HepG2 (cell line): ENCODE data around the gene FBN2. TPM values are rescaled to one million over a fixed set of nuclear protein-coding genes. Genes with fewer than 3 reads are reported as not detected.

ENCODE experiments used
- ATAC-seq: fragments of 200-7000 bp; cut with Tn5 transposase; 3 replicates; pipeline ENCODE4 v1.9.1; 2020; ENCODE audit warnings: mild to moderate bottlenecking, moderate library complexity
- BruUV-seq: library from RNA; stranded (reverse); fragments of 400-500 nt; replicated peaks from 2 replicates; lab custom pipeline; 2021; lab: Mats Ljungman, UMichigan
- CTCF ChIA-PET: fragments of 300-600 bp; formaldehyde crosslinking; extraction: SDS; loops from one replicate; lab custom pipeline; 2021; ENCODE audit warnings: low total read pairs, inconsistent platforms, low intra/inter-chr PET ratio; lab: Yijun Ruan, JAX
- POLR2A ChIA-PET: fragments of 350-600 bp; sonication (Branson Sonifier 250); formaldehyde crosslinking; loops from one replicate; lab custom pipeline; 2020; ENCODE audit warnings: antibody characterized with exemption, inconsistent platforms; lab: Yijun Ruan, JAX
- DNase-seq: peaks from one replicate; pipeline ENCODE4 v3.0.0-alpha.2; 2015; ENCODE audit warnings: low spot score
- FAIRE-seq: peaks from 3 replicates; lab custom pipeline; 2011; peaks lifted over from hg19 to GRCh38; lab: Jason Lieb, UNC
- H2AFZ ChIP-seq: one replicate; pipeline ENCODE4 v1.6.1; 2011; ENCODE audit warnings: low read length, inconsistent platforms
- H3K27ac ChIP-seq: fragments of 300-600 bp; 3 replicates; pipeline ENCODE4 v1.8.0; 2011; ENCODE audit warnings: mixed run types, mild to moderate bottlenecking, mixed read lengths, low read length, inconsistent platforms; ENCODE audit not compliant: insufficient read depth; ENCODE audit errors: extremely low read length
- H3K27me3 ChIP-seq, 2 experiments: fragments of 200-600 bp in 1 of 2; 2 replicates in 1 of 2; 3 replicates in 1 of 2; pipeline versions ENCODE4 v1.6.0 to v1.8.0; 2011; ENCODE audit warnings: low read length in 2 of 2, mild to moderate bottlenecking in 2 of 2, moderate library complexity in 2 of 2, inconsistent platforms in 1 of 2; ENCODE audit not compliant: insufficient read depth in 2 of 2, control insufficient read depth in 1 of 2
- H3K36me3 ChIP-seq, 2 experiments: fragments of 200-600 bp in 1 of 2; replicated peaks in 1 of 2; 2 replicates in 1 of 2; 3 replicates in 1 of 2; pipeline versions ENCODE4 v1.5.1 to v1.8.0; 2011; ENCODE audit warnings: low read length in 2 of 2, inconsistent platforms in 1 of 2; ENCODE audit not compliant: insufficient read depth in 2 of 2, control insufficient read depth in 1 of 2
- H3K4me1 ChIP-seq: 2 replicates; pipeline ENCODE4 v1.5.1; 2012; ENCODE audit warnings: low read length, inconsistent platforms; ENCODE audit not compliant: insufficient read depth
- H3K4me2 ChIP-seq: 2 replicates; pipeline ENCODE4 v1.6.0; 2011; ENCODE audit warnings: low read depth, low read length, inconsistent platforms
- H3K4me3 ChIP-seq, 3 experiments: fragments of 200-600 bp in 1 of 3; sonication (generic), shearing (Covaris generic) in 1 of 3; replicated peaks in 1 of 3; 2 replicates each; pipeline ENCODE4 v1.5.1; 2011 to 2016; ENCODE audit warnings: low read length in 3 of 3, inconsistent platforms in 2 of 3, low read depth in 2 of 3, mild to moderate bottlenecking in 2 of 3, control low read depth in 1 of 3, mixed read lengths in 1 of 3; ENCODE audit not compliant: insufficient read depth in 1 of 3
- H3K79me2 ChIP-seq: one replicate; pipeline ENCODE4 v1.6.1; 2011; ENCODE audit warnings: low read length, inconsistent platforms; ENCODE audit not compliant: insufficient read depth
- H3K9ac ChIP-seq: 2 replicates; pipeline ENCODE4 v1.6.0; 2011; ENCODE audit warnings: mild to moderate bottlenecking, low read depth, low read length, inconsistent platforms; ENCODE audit not compliant: insufficient read depth
- H3K9me3 ChIP-seq: 2 replicates; pipeline ENCODE4 v1.5.1; 2012; ENCODE audit warnings: mild to moderate bottlenecking, low read length
- H4K20me1 ChIP-seq: 2 replicates; pipeline ENCODE4 v1.6.0; 2011; ENCODE audit warnings: inconsistent platforms, mild to moderate bottlenecking, low read length, moderate library complexity; ENCODE audit not compliant: insufficient read depth
- CBX1 ChIP-seq: IDR thresholded peaks from one replicate; pipeline ENCODE4 v1.6.1; 2016; ENCODE audit warnings: antibody characterized with exemption, low read depth
- CC2D1A ChIP-seq: sonication (generic); formaldehyde crosslinking; IDR thresholded peaks from 2 replicates; pipeline ENCODE4 v1.8.1; 2023; ENCODE audit warnings: mild to moderate bottlenecking, missing genetic modification reagents
- CEBPB ChIP-seq: IDR thresholded peaks from 2 replicates; pipeline ENCODE4 v1.6.1; 2011; ENCODE audit warnings: low read depth, low read length, improper control_type of control experiment, borderline replicate concordance
- ELF3 ChIP-seq: IDR thresholded peaks from 2 replicates; pipeline ENCODE4 v1.6.1; 2016; ENCODE audit warnings: missing genetic modification reagents, missing compliant biosample characterization
- HIVEP1 ChIP-seq: sonication (generic); formaldehyde crosslinking; IDR thresholded peaks from 2 replicates; pipeline ENCODE4 v1.4.0; 2020; ENCODE audit warnings: mild to moderate bottlenecking, missing genetic modification reagents
- POLR2AphosphoS5 ChIP-seq: IDR thresholded peaks from 2 replicates; pipeline ENCODE4 v1.6.1; 2012; ENCODE audit warnings: low read depth, low read length
- RAD21 ChIP-seq: fragments of 450-650 bp; formaldehyde crosslinking; IDR thresholded peaks from 2 replicates; pipeline ENCODE4 v1.5.0; 2020; ENCODE audit warnings: mild to moderate bottlenecking
- SUZ12 ChIP-seq: fragments of 150-350 bp; IDR thresholded peaks from 2 replicates; pipeline ENCODE4 v1.6.1; 2014; ENCODE audit warnings: low read depth, low read length
- SYNCRIP ChIP-seq: fragments of 200-400 bp; formaldehyde crosslinking; IDR thresholded peaks from 2 replicates; pipeline ENCODE4 v1.6.1; 2018; ENCODE audit warnings: mild to moderate bottlenecking, low read depth, low read length; ENCODE audit not compliant: insufficient read depth
- ZC3H4 ChIP-seq: sonication (generic); formaldehyde crosslinking; IDR thresholded peaks from 2 replicates; pipeline ENCODE4 v1.4.0; 2020; ENCODE audit warnings: missing genetic modification reagents, borderline replicate concordance
- ZKSCAN5 ChIP-seq: sonication (generic); formaldehyde crosslinking; IDR thresholded peaks from 2 replicates; pipeline ENCODE4 v1.5.1; 2020; ENCODE audit warnings: mild to moderate bottlenecking, missing genetic modification reagents
- ZNF567 ChIP-seq: sonication (generic); formaldehyde crosslinking; IDR thresholded peaks from 2 replicates; pipeline ENCODE4 v1.8.1; 2023; ENCODE audit warnings: mild to moderate bottlenecking, missing genetic modification reagents, borderline replicate concordance
- ZNF792 ChIP-seq: IDR thresholded peaks from 2 replicates; pipeline ENCODE4 v1.6.1; 2016
- WGBS: methylation state at CpG from one replicate; pipeline ENCODE4 v1.1.6; 2017; ENCODE audit warnings: low lambda C conversion rate; 5-methylcytosine and 5-hydroxymethylcytosine counted together
- in situ Hi-C: cut with HindIII; loops from 2 replicates; pipeline ENCODE4 v1.10.0; 2017; ENCODE audit warnings: low pct_unique_long_range_greater_than_20kb; ENCODE audit not compliant: extremely low pct_ligation_motif_present
- intact Hi-C: fragments of 100-400 bp; cut with micrococcal nuclease; formaldehyde crosslinking; loops from one replicate; pipeline ENCODE4 v1.10.0; 2022; ENCODE audit not compliant: unreplicated experiment
- polyA plus RNA-seq, 8 experiments: library from polyadenylated mRNA; depleted of rRNA in 3 of 8; stranded (reverse) in 7 of 8; unstranded in 1 of 8; fragments of >200 nt; fragmentation: Illumina TruSeq in 4 of 8; extraction: Trizol in 4 of 8; gene quantifications; 2 replicates each; pipeline versions ENCODE4 v1.2.1 to v1.2.3, GENCODE V29; 2011 to 2016; ENCODE audit warnings: low read depth in 4 of 8, missing spikeins in 1 of 8, mixed read lengths in 1 of 8; ENCODE audit not compliant: insufficient read depth in 1 of 8
- total RNA-seq, 5 experiments: library from RNA; depleted of rRNA; stranded (reverse); fragments of >200 nt; fragmentation: Illumina TruSeq; extraction: Trizol; gene quantifications; 2 replicates each; pipeline ENCODE4 v1.2.3, GENCODE V29; 2016; ENCODE audit warnings: low read depth in 1 of 5

The FBN2 gene
- total and polyA plus RNA-seq, 2 of the 13 experiments (the other 11 are each of a cell fraction or from before 2014, with no cell fraction given), result not detected

DNA sequence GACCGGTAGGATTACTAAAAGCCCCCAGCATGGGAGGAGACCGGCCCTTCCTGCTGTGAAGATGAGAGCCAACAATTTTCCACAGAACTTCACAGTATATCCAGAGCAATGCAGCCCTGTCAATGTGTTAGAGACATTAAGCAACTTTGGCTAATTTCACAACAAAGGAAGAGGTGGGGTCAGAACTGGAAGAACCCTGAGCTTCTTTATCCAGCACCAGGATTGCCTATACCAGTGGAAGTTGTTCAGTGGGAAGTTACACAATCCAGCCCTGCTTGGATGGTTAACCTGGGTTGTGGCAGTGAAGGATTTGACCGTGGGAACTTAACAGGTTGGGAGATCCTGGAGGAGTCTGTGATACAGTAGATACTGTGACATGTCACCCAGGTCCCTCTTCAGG lies 197.0 kb downstream of the FBN2 start:
- Histone ChIP-seq H3K4me2 (no peak overlapping the region), H3K36me3 (no peaks in the 10 kb centered on the region), H3K27me3 (no peaks in the 10 kb centered on the region), H3K9me3 (no peaks in the 10 kb centered on the region), H3K27ac (no peak overlapping the region), H3K9ac (no peak overlapping the region), H3K4me3 (no peak overlapping the region), H2AFZ (no peak overlapping the region), H3K79me2 (no peaks in the 10 kb centered on the region), H3K4me1 (no peaks in the 10 kb centered on the region), H4K20me1 (no peaks in the 10 kb centered on the region)
- FAIRE-seq, result no peak
- DNase-seq, result no peak
- intact Hi-C loops, result no loop called here
- WGBS, result 0% methylated on average over 2 of the region's 3 CpGs
- BruUV-seq, result no TSS peak
- TF ChIP-seq RAD21 (CRISPR knock-in tag) (no peak), CEBPB (peak; percentile 43; the same call in 1 of the 2 replicates)
- POLR2A ChIA-PET, result no interaction called here
- in situ Hi-C loops, result no loop called here
- CTCF ChIA-PET, result no interaction called here
- no peak for ATAC-seq

DNA sequence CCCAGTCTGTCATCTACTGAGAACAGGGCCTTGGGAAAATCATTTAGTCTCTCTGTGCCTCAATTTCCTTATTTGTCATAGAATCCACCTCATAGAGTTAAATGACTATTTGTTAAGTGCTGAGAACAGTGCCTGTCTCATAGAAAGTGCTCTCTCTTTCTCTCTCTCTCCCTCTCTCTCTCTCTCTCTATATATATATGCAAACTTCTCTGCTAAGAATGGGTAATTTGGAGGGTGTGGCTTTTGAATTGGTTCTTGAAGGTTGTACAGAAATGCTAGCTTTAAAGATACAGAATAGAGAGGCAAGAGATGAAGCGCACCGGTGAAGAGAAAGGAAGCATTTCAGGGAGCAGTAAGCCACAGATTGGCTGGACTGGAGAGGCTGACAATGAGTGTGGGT lies 197.4 kb downstream of the FBN2 start:
- Histone ChIP-seq H3K9me3 (no peaks in the 10 kb centered on the region), H2AFZ (no peak overlapping the region), H3K4me2 (no peak overlapping the region), H3K36me3 (no peaks in the 10 kb centered on the region), H3K4me1 (no peaks in the 10 kb centered on the region), H3K27ac (no peak overlapping the region), H4K20me1 (no peaks in the 10 kb centered on the region), H3K9ac (no peak overlapping the region), H3K27me3 (no peaks in the 10 kb centered on the region), H3K79me2 (no peaks in the 10 kb centered on the region), H3K4me3 (no peak overlapping the region)
- POLR2A ChIA-PET, result no interaction called here
- ATAC-seq (no peak), FAIRE-seq (no peak), DNase-seq (no peak)
- intact Hi-C loops, result no loop called here
- CTCF ChIA-PET, result no interaction called here
- TF ChIP-seq ZC3H4 (CRISPR knock-in tag) (no peak), SUZ12 (no peak), CBX1 (no peak), ELF3 (CRISPR knock-in tag) (no peak), ZNF567 (CRISPR knock-in tag) (no peak), SYNCRIP (no peak), CC2D1A (no peak), POLR2AphosphoS5 (no peak), ZNF792 (CRISPR knock-in tag) (no peak), ZKSCAN5 (no peak), HIVEP1 (no peak)
- WGBS, result 0% methylated on average over 2 of the region's 2 CpGs
- BruUV-seq, result no TSS peak
- in situ Hi-C loops, result no loop called here
